Cardiac muscle cell (in vitro differentiated cells and primary cell): ENCODE results near the gene ZNF711. TPM values are rescaled to one million over a fixed set of nuclear protein-coding genes. Genes with fewer than 3 reads are reported as not detected.
"Not testable (repeated sequence)": the region's sequence is repeated elsewhere in the genome, so short reads cannot be mapped to it uniquely, and the experiment has no call there.

Source experiments
- DNase-seq, 2 donors: peaks; one replicate each; pipeline versions ENCODE4 v3.0.0 to v3.0.0-alpha.2; 2010 to 2017; ENCODE audit warnings: low read depth in 1 of 2, low spot score in 1 of 2
- H3K27ac ChIP-seq: fragments of 200-600 bp; sonication (generic); 2 replicates; pipeline ENCODE4 v1.5.1; 2016
- H3K27me3 ChIP-seq: fragments of 200-600 bp; sonication (generic); 2 replicates; pipeline ENCODE4 v1.6.0; 2016; ENCODE audit warnings: control low read depth
- H3K36me3 ChIP-seq: fragments of 200-600 bp; sonication (generic); 2 replicates; pipeline ENCODE4 v1.5.1; 2016; ENCODE audit warnings: control low read depth
- H3K4me1 ChIP-seq: fragments of 200-600 bp; sonication (generic); 2 replicates; pipeline ENCODE4 v1.8.1; 2017; ENCODE audit warnings: low read depth, mild to moderate bottlenecking, mixed run types
- H3K4me3 ChIP-seq: fragments of 200-600 bp; sonication (generic); 2 replicates; pipeline ENCODE4 v1.5.1; 2016; ENCODE audit warnings: mild to moderate bottlenecking
- H3K9me3 ChIP-seq: fragments of 200-600 bp; sonication (generic); 2 replicates; pipeline ENCODE4 v1.5.1; 2017; ENCODE audit warnings: low read depth, mild to moderate bottlenecking, control low read depth
- CTCF ChIP-seq: IDR thresholded peaks from 2 replicates; pipeline ENCODE4 v1.5.1; 2012; ENCODE audit warnings: low read depth, mild to moderate bottlenecking, low read length
- polyA plus RNA-seq: library from polyadenylated mRNA; unstranded; fragments of >200 nt; fragmentation: Nextera tagmentation; extraction: Ambion mirVana; gene quantifications from 2 replicates; pipeline ENCODE4 v1.2.1, GENCODE V29; 2016
- total RNA-seq: library from RNA; depleted of rRNA; stranded (reverse); fragments of >200 nt; gene quantifications from 2 replicates; pipeline ENCODE4 v1.2.3, GENCODE V29; 2016

The ZNF711 gene
- total and polyA plus RNA-seq, 2 experiments from 2014 or later, result 18.8 to 21.8 TPM

- no peaks in the 10 kb centered on the region for H3K4me1 ChIP-seq
- H3K36me3 ChIP-seq, result no peaks in the 10 kb centered on the region
- H3K4me3 ChIP-seq, result no peak overlapping the region
- TF ChIP-seq CTCF, result no peak
- H3K27ac ChIP-seq, result no peak overlapping the region
- H3K9me3 ChIP-seq, result no peaks in the 10 kb centered on the region
- no peaks in the 10 kb centered on the region for H3K27me3 ChIP-seq
- no peak for DNase-seq
These were observed 59.8 kb downstream of the ZNF711 start for GRCh38 chrX:85303544-85303943.

GRCh38 chrX:85309717-85310116 is 65.9 kb downstream of the ZNF711 start:
- Histone ChIP-seq H3K4me3 (no peak overlapping the region), H3K4me1 (no peaks in the 10 kb centered on the region), H3K27ac (no peak overlapping the region), H3K9me3 (no peaks in the 10 kb centered on the region), H3K27me3 (no peaks in the 10 kb centered on the region), H3K36me3 (no peaks in the 10 kb centered on the region)
- no peak for DNase-seq
- no peak for TF ChIP-seq CTCF

GRCh38 chrX:85311348-85311747 is 67.6 kb downstream of the ZNF711 start:
- not testable (repeated sequence) for H3K27ac ChIP-seq, H3K27me3 ChIP-seq, H3K9me3 ChIP-seq, H3K36me3 ChIP-seq, H3K4me3 ChIP-seq, DNase-seq, H3K4me1 ChIP-seq

Other genes starting within 250 kb of the ZNF711 start
- 5.8 and 7.9 TPM in 2 replicates for gene APOOL, start 240.1 kb upstream of the ZNF711 start, total RNA-seq
- 3.2 and 5.2 TPM in 2 replicates for gene APOOL, start 240.1 kb upstream of the ZNF711 start, polyA plus RNA-seq
- 0.60 and 0.99 TPM in 2 replicates for gene SATL1, start 212 bp upstream of the ZNF711 start, total RNA-seq
- 0.27 and 1.1 TPM in 2 replicates for gene SATL1, start 212 bp upstream of the ZNF711 start, polyA plus RNA-seq
- 0.12 and 0.28 TPM in 2 replicates for gene POF1B, start 135.7 kb downstream of the ZNF711 start, total RNA-seq
- 0.76 TPM in 1 of 2 replicates, not detected in the other for gene POF1B, start 135.7 kb downstream of the ZNF711 start, polyA plus RNA-seq